ENCODE measurements around the gene CNBP. TPM values are rescaled to one million over a fixed set of nuclear protein-coding genes. Genes with fewer than 3 reads are reported as not detected.

The CNBP gene
- total and polyA plus RNA-seq, 7 donors: 423 to 850 (median 754) TPM

GRCh38 chr3:129213238-129213637, 29.5 kb upstream of the CNBP start:
- Histone ChIP-seq H3K27ac (no peak overlapping the region), H3K27me3 (ENCODE audit: insufficient read depth in 3 of 3, low read length in 2 of 3) (no peaks in the 10 kb centered on the region), H3K4me3 (no peak overlapping the region), H3K36me3 (ENCODE audit: insufficient read depth in 1 of 2, low read depth in 1 of 2) (no peaks in the 10 kb centered on the region), H3K4me1 (peaks cover 16% of the 10 kb centered on the region), H3K9me3 (no peaks in the 10 kb centered on the region)
- 93 to 98% (median 96%) methylated on average over 5 of the region's 5 CpGs for WGBS, 3 donors
- ATAC-seq (no peak), DNase-seq (no peak)
- intact Hi-C loops (cut with DNase I): no loop called here
- TF ChIP-seq CTCF (IDR thresholded peaks at IDR 0.05): no peak

GRCh38 chr3:129211772-129212171, 28.1 kb upstream of the CNBP start:
- no peak for TF ChIP-seq CTCF (IDR thresholded peaks at IDR 0.05)
- no peaks in the 10 kb centered on the region for H3K36me3 ChIP-seq (ENCODE audit: insufficient read depth in 1 of 2, low read depth in 1 of 2)
- ATAC-seq (peak; percentile 99 to 100 (median 100)), DNase-seq (peak; percentile 72 to 86)
- H3K9me3 ChIP-seq: no peaks in the 10 kb centered on the region
- intact Hi-C loops (cut with DNase I): loop anchor here in 1 of 2 donors (2.0 kb wide), 1 partner anchor 15 kb away; no protein-coding TSS in a partner anchor
- peak overlapping the region; percentile 72 for H3K27ac ChIP-seq
- no peaks in the 10 kb centered on the region for H3K27me3 ChIP-seq (ENCODE audit: insufficient read depth in 3 of 3, low read length in 2 of 3)
- WGBS, 3 donors: 7 to 17% (median 9%) methylated on average over 6 of the region's 6 CpGs
- H3K4me1 ChIP-seq: peaks cover 16% of the 10 kb centered on the region
- peak overlapping the region; percentile 41 for H3K4me3 ChIP-seq

- DNase-seq: no peak
- H3K9me3 ChIP-seq: no peaks in the 10 kb centered on the region
- WGBS, 3 donors: 67 to 87% (median 76%) methylated on average over 1 of the region's 1 CpG
- no peaks in the 10 kb centered on the region for H3K36me3 ChIP-seq (ENCODE audit: insufficient read depth in 1 of 2, low read depth in 1 of 2)
- H3K27ac ChIP-seq: peak overlapping the region; percentile 72
- ATAC-seq: no peak
- peaks cover 16% of the 10 kb centered on the region for H3K4me1 ChIP-seq
- peak overlapping the region; percentile 41 for H3K4me3 ChIP-seq
- intact Hi-C loops (cut with DNase I): loop anchor here in 1 of 2 donors (2.0 kb wide), 1 partner anchor 15 kb away; no protein-coding TSS in a partner anchor
- no peaks in the 10 kb centered on the region for H3K27me3 ChIP-seq (ENCODE audit: insufficient read depth in 3 of 3, low read length in 2 of 3)
- no peak for TF ChIP-seq CTCF (IDR thresholded peaks at IDR 0.05)
These were observed 27.6 kb upstream of the CNBP start for GRCh38 chr3:129211345-129211744.

GRCh38 chr3:129207479-129207878, 23.8 kb upstream of the CNBP start:
- 34 to 63% (median 35%) methylated on average over 4 of the region's 4 CpGs for WGBS, 3 donors
- H3K9me3 ChIP-seq: no peaks in the 10 kb centered on the region
- peaks cover 14% of the 10 kb centered on the region for H3K4me1 ChIP-seq
- intact Hi-C loops (cut with DNase I): no loop called here
- TF ChIP-seq CTCF (IDR thresholded peaks at IDR 0.05): no peak
- ATAC-seq (no peak), DNase-seq (no peak)
- no peak overlapping the region for H3K4me3 ChIP-seq
- no peaks in the 10 kb centered on the region for H3K36me3 ChIP-seq (ENCODE audit: insufficient read depth in 1 of 2, low read depth in 1 of 2)
- no peaks in the 10 kb centered on the region for H3K27me3 ChIP-seq (ENCODE audit: insufficient read depth in 3 of 3, low read length in 2 of 3)
- H3K27ac ChIP-seq: no peak overlapping the region

All from psoas muscle (tissue), 8 donors.